HUDEP-2 (cell line): ENCODE measurements around the gene CDH1.
"Not testable (repeated sequence)": the region's sequence is repeated elsewhere in the genome, so short reads cannot be mapped to it uniquely, and the experiment has no call there.

ENCODE experiments used
- DNase-seq, 76 experiments: peaks; one replicate each; lab custom pipeline; 2025; ENCODE audit not compliant: unreplicated experiment in 76 of 76; lab: John Stamatoyannopoulos, UW

The CDH1 gene

DNA sequence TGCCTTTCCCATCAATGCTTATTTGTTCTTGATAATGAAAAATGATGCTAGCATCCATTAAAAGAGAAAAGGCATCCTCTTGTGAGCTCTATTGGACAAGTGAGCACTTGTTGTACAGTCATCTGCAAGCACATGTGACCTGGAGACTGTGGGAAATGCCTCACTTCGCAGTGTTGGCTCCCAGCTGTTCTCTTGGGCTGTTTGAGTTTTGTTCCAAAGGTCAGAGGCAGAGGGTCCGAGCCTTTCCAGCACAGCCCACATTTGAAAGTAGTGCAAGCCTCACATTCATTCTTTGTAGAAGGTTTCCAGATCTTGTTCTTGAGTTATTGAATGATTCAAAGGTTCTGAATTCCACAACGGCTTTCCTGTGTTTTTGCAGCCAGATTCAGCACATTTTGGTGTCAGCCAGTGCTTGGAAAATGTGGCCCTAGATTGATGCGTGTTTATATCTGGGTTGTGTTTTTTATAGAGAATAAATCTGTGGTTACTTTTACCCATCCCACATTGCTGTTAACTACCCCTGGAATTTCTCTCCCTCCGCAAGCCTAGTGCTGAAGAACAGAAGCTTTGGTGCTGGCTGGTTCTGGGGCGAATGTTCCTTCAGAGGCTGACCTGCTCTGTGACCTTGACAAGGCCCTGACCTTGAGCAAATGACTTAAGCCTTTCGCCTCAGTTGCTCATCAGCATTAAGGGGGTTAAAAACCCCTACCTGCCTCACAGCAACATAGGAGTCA, 49.8 kb downstream of the CDH1 start:
- no peak for DNase-seq

DNA sequence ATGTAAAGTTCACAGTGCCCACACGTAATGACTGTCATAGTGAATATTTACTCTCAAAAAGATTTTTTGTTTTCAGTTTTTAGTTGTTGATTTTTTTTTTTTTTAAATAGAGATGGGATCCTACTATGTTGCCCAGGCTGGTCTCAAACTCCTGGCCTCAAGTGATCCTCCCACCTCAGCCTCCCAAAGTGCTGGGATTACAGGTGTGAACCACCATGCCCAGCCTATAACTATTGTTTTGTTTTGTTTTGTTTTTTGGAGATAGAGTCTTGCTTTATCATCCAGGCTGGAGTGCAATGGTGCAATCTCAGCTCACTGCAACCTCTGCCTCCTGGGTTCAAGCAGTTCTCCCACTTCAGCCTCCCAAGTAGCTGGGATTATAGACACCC, 50.3 kb downstream of the CDH1 start:
- not testable (repeated sequence) for DNase-seq

DNA sequence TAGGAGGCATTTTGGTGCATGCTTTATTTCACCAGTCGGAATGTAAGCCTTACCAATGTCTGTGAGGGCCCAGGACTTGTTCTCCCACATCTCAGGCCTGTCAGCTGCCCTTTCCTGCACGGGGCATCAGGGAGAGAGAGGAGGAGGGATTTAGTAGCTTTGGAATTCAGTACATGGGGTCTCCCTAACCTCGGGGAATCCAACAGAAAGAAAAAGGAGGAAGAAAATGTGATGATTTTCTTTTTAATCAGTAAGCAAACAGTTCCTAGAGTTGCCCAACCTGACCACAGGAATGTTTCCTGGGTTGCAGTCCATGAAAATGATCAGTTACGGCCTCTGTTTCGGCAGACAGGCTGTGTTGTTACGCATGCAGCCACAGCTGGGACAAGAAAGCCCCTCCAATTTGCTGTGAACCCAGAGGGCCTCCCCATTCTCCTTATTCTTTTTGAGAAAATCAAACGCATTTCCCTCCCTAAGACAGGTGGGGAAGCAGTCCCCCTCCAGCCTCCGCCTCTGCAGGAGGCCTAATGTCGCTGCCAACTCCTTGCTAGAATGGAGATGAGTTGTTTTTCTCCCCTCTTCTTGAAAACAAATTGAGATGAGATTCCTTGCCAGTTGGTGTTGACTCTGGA, 53.2 kb downstream of the CDH1 start:
- no peak for DNase-seq

DNA sequence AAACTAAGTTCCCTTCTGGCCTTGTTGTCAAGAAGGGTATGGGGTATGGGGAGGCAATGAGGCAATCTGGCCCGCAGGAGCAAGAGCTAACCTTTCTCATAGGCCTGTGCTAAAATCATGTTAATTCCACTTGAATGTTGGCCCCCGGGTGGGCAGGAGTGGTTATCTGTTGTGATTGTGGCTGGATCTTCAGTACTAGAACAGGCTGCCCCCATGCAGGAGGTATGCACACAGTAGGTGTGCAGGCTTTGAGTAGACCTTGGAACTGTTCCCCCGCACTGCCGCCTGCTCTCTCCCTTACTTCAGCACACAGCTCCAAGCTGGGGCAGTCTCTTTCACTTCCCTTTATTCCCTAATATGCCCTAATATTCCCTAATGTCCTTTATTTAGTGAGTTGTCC, 53.9 kb downstream of the CDH1 start:
- DNase-seq, result no peak

DNA sequence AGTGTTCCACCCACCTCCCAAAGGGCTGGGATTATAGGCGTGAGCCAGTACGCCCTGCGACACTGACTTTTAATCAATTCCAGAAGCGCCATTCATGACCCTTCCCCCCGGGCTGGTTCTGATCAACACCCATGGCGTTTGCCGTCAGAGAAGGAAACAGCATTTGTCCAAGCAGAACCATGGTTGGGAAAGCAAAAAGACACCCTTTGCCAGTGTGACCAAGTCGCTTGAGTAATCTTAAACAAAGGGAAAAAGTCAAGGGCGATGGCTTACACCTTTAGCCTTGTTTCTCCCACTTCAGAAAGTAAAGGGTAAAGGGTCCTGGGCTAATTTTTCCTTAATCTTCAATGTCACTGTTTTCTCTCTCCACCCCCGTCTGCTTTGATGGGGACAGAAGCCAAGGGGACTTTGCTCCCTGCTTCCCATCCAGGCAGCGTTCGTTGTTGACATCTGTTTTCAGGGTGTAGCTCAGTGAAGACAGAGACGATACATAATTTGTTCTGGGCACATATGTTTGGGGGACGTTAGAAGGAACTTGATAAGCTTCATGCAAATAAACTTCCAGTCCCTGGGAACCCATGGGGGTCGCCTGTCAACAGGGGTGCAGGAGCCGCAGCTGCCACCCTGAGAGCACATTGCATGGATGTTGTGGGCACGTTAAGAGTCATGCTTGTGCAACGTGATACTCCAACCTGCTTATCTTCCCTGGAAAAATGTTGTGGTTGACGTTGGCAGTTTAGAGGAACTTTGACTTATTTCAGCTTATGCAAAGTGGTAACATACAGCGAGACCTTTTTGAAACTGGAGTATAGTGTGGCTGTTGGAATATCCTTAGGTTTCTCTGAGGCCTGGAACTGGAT, 55.6 kb downstream of the CDH1 start:
- DNase-seq, result peak in 1 of 76 experiments; percentile 13

DNA sequence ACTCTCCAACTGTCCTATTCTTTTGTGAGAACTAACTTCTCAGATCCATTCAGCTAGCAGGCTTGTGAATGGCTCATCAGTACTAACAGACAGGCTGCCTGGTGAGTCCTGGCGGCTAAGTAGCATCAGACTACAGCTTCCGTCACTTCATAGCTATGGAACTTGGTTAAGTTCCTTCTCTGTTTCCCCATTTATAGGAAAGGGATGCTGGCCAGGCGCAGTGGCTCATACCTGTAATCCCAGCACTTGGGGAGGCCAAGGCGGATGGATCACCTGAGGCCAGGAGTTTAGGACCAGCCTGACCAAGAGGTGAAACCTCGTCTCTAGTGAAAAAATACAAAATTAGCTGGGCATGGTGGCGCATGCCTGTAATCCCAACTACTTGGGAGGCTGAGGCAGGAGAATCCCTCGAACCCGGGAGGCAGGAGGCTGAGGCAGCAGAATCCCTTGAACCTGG, 56.3 kb downstream of the CDH1 start:
- DNase-seq, result no peak

DNA sequence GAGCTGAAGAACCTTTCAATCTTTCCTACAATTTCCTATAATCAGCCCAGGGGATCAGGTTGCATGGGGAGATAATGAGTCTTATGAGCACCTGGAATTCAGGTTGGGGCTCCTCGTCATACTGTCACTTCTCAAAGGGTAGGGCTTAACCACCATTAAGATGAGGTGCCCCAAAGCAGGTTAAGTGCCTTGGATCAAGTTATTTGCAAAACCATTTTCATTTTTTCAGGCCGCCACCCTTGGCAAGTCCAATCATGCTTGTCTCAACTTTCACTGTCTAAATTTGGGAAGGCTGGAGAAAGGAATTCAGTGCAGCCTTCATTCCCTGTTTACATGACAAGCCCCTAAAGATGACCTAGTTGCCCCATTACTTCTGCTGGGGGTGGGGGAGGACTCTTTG, 61.3 kb downstream of the CDH1 start:
- DNase-seq, result no peak

DNA sequence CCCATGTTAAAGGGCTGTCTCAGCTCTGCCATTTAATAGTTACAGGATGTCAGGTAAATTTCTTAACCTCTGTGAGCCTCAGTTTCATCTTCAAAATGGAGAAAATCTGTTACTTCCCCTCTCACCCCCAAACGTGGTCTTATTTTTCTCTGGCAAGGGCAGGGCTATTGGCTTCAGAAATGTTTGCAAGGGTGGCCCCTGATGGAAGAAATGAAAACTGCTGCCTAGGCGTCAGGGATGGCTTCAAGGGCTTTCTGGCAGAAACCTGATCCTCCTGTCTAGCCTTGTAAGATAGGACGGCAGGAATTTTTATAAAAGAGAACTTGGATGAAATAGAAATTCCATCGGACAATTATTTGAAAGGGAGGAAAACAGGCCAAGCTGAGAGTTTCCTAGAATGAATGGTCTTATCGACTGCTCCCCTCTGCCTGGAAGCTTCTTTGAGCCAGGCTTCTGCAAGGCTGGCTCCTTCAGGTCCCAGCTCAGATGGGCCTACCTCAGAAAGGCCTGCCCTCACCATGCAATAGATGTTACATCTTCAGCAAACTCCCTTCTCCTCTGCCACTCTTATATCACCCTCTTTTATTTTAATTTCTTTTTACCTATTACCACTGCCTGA, 63.3 kb downstream of the CDH1 start:
- peak in 58 of 76 experiments; percentile 4 to 73 (median 37) for DNase-seq

DNA sequence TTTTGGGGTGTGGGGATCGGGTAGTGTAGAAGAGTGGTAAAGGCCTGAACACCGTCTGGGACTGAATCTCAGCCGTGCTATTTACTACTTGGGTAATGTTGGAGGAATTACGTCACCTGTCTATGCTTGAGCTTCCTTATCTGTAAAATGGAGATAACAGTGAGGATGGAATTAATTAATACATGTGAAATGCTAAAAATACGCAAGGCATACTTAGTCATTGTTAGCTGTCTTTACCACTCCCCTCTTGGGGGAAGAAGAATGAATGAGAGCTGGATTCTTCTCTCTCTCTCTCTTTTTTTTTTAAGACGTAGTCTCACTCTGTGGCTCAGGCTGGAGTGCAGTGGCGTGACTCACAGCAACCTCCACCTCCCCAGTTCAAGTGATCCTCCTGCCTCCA, 65.1 kb downstream of the CDH1 start:
- no peak for DNase-seq

DNA sequence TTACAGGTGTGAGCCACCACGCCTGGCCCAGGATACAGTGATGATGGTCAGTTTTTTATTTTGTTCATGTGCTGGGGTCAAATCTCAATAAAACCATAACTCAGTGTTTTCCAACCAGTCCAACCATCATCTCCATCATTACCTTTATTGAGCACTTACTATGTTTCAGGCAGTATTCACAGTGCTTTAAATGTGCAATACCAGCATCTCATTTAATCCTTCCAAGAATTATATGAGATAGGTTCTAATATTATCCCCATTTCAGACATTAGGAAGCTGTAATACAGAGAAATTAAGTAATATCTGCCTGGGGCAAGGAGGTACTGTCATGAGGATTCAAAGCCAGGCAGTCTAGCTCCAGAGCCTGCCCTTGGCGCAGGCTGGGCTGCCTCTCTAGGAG, 69.3 kb downstream of the CDH1 start:
- no peak for DNase-seq

DNA sequence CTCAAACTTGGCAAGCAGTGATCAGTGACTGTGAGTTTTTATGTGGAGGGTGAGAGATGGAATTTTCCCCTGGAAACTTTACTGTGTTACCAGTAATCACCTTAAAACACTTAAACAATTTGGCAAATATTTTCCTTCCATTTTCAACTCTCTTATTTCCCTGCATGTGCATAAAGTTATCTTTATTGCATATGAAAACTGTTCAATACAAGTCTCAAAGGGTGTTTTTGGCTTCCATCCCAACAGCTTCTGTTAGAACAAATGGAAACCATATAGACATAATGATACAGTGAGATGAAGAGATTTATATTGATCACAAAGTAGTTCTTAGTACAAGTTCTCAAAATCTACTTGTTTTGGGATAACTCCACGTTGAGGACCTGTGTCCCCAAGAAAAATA, 69.9 kb downstream of the CDH1 start:
- DNase-seq, result no peak

DNA sequence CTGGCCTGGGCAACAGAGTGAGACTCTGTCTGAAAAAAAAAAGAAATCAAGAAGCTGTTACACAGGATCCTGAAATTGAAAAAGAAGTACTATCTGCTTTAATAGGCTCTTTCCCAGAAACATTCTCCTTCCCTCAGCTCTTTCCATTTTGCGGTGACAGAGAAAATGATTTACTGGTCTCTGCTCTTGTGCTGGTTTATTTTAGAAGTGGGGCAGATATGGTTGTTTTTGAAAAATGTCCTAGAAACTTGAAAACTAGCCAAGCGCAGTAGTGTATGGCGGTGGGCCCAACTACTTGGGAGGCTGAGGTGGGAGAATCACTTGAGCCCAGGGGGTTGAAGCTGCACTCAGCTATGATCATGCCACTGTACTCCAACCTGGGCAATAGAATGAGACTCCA, 77.4 kb downstream of the CDH1 start:
- DNase-seq, result no peak

DNA sequence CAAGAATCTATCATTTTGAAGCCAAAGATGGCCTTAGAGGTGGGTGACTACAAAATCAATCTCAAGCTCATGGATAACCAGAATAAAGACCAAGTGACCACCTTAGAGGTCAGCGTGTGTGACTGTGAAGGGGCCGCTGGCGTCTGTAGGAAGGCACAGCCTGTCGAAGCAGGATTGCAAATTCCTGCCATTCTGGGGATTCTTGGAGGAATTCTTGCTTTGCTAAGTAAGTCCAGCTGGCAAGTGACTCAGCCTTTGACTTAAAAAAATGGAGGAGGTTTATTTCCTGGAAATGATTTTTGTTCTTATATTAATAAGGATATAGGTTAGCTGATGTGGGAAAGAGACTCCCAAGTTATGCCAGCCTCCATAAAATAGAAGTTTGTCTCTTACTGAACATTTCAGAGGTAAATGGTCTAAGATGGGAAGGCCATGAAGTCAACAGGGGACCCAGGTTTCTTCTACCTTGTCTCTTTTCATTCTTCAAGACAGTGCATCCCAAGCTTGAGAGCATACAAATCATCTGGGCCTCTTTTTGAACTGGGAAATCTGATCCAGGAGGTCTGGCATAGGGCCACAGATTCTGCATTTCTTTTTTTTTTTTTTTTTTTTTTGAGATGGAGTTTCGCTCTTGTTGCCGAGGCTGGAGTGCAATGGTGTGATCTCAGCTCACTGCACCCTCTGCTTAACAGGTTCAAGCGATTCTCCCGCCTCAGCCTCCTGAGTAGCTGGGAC, 86.5 kb downstream of the CDH1 start:
- no peak for DNase-seq

DNA sequence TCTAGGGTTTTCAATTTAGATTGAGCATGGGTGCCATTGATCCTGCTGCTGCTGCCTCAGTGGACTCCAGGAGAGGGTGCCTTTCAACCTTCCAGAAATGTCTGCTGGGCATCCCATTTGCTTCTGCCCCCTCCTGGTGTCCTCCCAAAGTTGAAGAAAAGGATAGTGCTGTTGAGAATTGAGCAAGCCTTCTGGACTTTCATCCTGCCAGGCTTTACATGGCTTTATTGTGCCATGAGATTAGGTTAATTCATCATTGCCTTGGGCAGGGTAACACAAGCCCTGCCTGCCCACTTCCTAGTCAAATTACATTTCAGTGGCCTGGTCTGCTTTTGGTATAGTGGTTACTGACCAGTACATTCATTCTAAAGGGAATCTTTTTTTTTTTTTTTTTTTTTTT, 88.3 kb downstream of the CDH1 start:
- peak in 1 of 76 experiments; percentile 4 for DNase-seq

DNA sequence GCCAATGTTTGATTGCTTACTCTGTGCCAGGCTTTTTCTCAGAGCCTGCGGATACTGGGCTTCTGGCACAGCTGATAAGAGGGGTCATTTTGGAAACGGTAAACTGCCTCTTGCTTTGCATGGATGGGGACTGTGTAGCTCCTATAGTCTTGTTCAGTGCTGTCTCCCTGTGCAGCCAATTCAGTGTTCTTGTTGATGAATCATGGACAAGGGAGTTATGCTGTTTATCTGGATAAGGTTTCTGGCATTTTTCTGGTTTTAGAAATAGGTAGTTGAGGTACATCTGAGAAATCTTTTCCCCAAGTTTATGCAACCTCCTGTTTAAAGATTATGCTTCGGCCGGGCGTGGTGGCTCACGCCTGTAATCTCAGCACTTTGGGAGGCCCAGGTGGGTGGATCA, 89.6 kb downstream of the CDH1 start:
- no peak for DNase-seq

DNA sequence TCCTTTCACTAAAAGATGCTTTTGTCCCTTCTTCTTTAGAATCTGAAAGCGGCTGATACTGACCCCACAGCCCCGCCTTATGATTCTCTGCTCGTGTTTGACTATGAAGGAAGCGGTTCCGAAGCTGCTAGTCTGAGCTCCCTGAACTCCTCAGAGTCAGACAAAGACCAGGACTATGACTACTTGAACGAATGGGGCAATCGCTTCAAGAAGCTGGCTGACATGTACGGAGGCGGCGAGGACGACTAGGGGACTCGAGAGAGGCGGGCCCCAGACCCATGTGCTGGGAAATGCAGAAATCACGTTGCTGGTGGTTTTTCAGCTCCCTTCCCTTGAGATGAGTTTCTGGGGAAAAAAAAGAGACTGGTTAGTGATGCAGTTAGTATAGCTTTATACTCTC, 96.2 kb downstream of the CDH1 start:
- no peak for DNase-seq

DNA sequence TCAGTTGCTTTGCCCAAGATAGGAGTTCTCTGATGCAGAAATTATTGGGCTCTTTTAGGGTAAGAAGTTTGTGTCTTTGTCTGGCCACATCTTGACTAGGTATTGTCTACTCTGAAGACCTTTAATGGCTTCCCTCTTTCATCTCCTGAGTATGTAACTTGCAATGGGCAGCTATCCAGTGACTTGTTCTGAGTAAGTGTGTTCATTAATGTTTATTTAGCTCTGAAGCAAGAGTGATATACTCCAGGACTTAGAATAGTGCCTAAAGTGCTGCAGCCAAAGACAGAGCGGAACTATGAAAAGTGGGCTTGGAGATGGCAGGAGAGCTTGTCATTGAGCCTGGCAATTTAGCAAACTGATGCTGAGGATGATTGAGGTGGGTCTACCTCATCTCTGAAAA, 97.5 kb downstream of the CDH1 start:
- no peak for DNase-seq

DNA sequence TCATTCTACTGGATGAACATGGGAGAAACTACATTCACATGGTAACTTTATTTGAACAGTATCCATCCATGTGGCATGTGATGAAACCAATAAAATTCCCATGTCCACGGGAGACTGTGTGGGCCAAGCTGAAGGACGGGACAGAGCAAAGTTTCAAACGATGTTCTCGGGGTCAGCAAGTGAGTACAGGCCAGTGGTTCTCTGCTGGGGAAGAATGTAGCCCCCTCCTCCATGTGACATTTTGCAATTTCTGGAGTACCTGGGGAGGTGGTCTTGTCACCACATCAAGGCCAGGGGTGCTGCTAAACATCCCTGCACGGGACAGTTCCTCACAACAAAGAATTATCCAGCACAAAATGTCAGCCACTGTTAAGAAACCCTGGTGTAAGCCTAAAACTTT, 98.9 kb downstream of the CDH1 start:
- no peak for DNase-seq

DNA sequence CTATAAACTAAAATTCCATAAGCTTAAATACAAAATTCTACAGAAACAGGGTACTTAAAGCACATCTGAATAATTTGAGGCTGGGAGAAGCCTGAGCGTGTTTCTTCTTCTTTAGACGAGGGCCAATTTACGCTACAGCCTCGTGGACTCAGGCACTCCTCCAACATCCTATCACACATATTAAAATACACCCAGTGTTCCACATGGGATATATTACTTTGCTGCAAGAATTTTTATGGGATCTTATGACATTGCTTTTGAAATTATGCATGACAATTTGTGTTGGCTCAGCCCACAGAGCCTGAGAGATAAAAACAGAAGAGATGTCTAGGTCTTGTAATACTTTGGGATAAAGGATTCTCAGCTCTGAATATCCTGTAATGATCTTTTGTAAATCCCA, 102.7 kb downstream of the CDH1 start:
- DNase-seq, result no peak

DNA sequence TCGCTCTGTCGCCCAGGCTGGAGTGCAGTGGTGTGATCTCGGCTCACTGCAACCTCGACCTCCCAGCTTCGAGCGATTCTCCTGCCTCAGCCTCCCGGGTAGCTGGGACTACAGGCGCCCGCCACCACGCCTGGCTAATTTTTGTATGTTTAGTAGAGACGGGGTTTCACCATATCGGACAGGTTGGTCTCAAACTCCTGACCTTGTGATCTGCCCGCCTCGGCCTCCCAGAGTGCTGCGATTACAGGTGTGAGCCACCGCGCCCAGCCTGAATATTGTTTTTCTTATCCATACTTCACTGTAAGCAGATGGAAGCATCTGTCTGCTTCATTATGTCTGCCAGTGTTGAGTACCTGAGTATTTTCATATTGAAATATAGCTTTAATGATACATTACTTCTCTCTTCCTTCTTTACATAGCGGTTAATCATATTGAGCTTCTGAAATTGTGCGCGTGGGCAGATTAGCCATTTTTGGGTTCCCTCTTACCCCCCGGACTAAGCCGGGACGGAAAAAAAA, 105.9 kb downstream of the CDH1 start:
- not testable (repeated sequence) for DNase-seq
